Bronchial epithelial cell (primary cell): ENCODE measurements around the gene DSCAM. TPM values are rescaled to one million over a fixed set of nuclear protein-coding genes. Genes with fewer than 3 reads are reported as not detected.
"Not testable (repeated sequence)": the region's sequence is repeated elsewhere in the genome, so short reads cannot be mapped to it uniquely, and the experiment has no call there.

Experiments
- DNase-seq: peaks from one replicate; pipeline ENCODE4 v3.0.0-alpha.2; 2010; ENCODE audit warnings: low read depth
- FAIRE-seq: peaks from 2 replicates; lab custom pipeline; 2011; peaks lifted over from hg19 to GRCh38; lab: Jason Lieb, UNC
- H3K27me3 ChIP-seq: 2 replicates; pipeline ENCODE4 v1.5.1; 2011; ENCODE audit warnings: low read length; ENCODE audit not compliant: control insufficient read depth, insufficient read depth
- H3K36me3 ChIP-seq: 2 replicates; pipeline ENCODE4 v1.5.1; 2011; ENCODE audit warnings: low read length; ENCODE audit not compliant: control insufficient read depth, insufficient read depth
- H3K4me3 ChIP-seq: 2 replicates; pipeline ENCODE4 v1.5.1; 2011; ENCODE audit warnings: mild to moderate bottlenecking, low read depth, low read length, control low read depth
- total RNA-seq: library from RNA; depleted of rRNA; stranded (reverse); fragments of >200 nt; gene quantifications from 2 replicates; pipeline ENCODE4 v1.2.1, GENCODE V29; 2014
- TF ChIP-seq, protein P1 (sequence below): IDR thresholded peaks from 2 replicates; pipeline ENCODE4 v1.5.1; 2011; ENCODE audit warnings: mild to moderate bottlenecking, moderate library complexity, low read length, control low read depth, inconsistent platforms; ENCODE audit not compliant: insufficient read depth, severe bottlenecking

DSCAM gene
- total RNA-seq, 1 donor from 2014 or later = 0.53 TPM

DNA sequence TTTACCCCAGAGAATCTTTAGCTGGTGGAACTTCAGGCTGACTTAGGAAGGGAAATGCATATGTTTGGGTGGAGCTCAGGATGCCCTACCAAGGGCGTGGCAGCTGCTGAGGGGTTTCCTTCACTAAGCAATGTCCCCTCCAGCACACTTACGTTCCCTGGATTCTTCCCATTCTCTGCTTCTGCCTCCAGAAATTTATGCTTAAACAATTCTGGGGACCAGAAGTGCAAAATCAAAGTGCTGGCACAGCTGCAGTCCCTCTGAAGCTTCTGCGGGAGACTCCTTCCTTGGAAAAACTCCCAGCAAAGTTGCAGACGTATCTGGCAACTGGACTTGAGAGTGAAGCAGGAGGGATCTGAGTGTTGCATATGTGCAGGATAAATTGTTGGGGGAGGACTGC, 576.9 kb downstream of the DSCAM start:
- Histone ChIP-seq H3K27me3 (no peaks in the 10 kb centered on the region), H3K36me3 (no peaks in the 10 kb centered on the region), H3K4me3 (no peak overlapping the region)
- TF ChIP-seq, protein P1, sequence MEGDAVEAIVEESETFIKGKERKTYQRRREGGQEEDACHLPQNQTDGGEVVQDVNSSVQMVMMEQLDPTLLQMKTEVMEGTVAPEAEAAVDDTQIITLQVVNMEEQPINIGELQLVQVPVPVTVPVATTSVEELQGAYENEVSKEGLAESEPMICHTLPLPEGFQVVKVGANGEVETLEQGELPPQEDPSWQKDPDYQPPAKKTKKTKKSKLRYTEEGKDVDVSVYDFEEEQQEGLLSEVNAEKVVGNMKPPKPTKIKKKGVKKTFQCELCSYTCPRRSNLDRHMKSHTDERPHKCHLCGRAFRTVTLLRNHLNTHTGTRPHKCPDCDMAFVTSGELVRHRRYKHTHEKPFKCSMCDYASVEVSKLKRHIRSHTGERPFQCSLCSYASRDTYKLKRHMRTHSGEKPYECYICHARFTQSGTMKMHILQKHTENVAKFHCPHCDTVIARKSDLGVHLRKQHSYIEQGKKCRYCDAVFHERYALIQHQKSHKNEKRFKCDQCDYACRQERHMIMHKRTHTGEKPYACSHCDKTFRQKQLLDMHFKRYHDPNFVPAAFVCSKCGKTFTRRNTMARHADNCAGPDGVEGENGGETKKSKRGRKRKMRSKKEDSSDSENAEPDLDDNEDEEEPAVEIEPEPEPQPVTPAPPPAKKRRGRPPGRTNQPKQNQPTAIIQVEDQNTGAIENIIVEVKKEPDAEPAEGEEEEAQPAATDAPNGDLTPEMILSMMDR = no peak
- DNase-seq (no peak), FAIRE-seq (no peak)

GRCh38 chr21:40269239-40269638, 577.7 kb downstream of the DSCAM start:
- Histone ChIP-seq H3K4me3 (no peak overlapping the region), H3K27me3 (no peaks in the 10 kb centered on the region), H3K36me3 (no peaks in the 10 kb centered on the region)
- FAIRE-seq (no peak), DNase-seq (no peak)
- TF ChIP-seq, protein P1 = no peak

DNA sequence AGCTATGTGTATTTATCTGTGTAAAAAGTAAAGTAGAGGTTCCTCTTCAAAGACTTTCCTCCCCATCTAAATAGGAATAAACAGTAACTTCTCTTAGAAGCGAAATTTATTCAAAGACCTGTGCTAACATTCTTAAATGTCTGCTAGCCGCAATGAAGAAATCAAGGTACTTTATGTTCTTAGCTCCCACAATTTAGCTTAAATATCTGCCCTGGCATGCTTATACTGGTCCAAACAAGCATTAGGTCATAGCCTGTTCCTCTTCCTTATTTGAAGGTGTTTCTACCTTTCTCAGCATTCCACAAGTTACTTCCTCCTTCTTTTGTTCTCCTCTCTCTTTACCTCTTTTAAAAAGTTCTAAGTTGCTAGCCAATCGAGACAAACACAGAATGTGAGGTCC, 588.5 kb downstream of the DSCAM start:
- not testable (repeated sequence) for H3K4me3 ChIP-seq, H3K27me3 ChIP-seq, H3K36me3 ChIP-seq, FAIRE-seq
- DNase-seq = peak; percentile 85

DNA sequence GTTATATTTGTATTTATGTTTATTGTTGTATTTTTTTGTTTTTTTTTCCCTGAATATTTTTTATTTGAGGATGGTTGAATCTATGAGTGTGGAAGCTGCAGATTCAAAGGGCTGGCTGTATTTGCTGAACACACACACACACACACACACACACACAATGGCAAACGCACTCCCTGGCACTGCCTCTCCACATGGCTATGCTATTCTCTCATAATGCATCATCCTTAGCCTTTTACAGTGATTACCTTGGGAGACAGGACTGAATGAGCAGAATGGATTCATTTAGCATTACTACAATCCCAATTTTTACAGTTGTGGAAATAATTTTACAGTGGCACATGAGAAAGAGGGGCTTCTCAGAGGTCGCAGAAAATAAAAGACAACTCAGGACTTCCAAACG, 589.6 kb downstream of the DSCAM start:
- DNase-seq = peak; percentile 36
- Histone ChIP-seq H3K4me3 (no peak overlapping the region), H3K27me3 (no peaks in the 10 kb centered on the region), H3K36me3 (no peaks in the 10 kb centered on the region)
- no peak for FAIRE-seq
- TF ChIP-seq, protein P1 = no peak

DNA sequence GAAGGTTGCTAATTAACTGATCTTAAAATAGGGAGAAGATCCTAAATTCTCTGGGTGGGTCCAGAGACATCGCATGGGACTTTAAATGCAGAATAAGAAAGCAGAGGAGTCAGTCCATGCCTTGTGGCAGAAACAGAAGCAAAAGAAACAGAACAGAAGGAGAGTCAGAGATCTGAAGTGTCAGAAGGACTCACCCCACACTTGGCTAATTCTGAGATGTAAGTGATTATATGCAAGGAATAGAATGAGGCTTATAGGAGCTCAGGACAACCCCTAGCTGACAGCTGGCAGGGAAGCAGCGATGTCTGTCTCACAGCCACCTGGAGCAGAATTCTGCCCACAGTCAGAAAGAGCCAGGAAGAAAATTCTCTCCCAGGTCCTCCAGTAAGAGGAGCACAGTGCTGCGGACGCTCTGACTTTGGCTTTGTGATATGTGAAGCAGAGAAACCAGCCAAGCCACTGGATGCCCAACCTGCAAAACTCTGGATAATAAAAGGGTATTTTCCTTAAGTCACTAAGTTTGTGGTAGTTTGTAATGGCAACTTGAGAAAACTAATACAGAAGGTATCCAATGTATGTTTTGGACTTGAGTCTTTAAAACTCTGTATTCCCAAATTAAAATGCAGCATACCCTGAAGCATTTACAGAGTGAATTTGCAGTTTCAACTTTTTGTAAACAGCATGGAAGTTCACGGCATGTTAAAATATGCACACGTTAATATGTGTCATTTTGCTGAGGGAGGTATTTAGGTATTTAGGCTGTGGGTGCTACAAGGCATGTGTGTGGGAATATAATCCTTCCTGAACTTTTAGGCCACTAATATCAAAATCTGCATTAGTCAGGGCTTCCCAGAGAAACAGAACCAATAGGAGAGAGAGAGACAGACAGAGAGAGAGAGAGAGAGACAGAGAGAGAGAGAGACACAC, 591.2 kb downstream of the DSCAM start:
- TF ChIP-seq, protein P1 = no peak
- DNase-seq (peak; percentile 50), FAIRE-seq (no peak)

GRCh38 chr21:40254540-40255465, 592.2 kb downstream of the DSCAM start:
- TF ChIP-seq, protein P1 = no peak
- no peak overlapping the region for H3K4me3 ChIP-seq
- H3K36me3 ChIP-seq = no peaks in the 10 kb centered on the region
- DNase-seq = peak; percentile 94
- no peaks in the 10 kb centered on the region for H3K27me3 ChIP-seq
- FAIRE-seq = peak; percentile 76

More for the DNA sequence above, 591.2 kb downstream of the DSCAM start:
- Histone ChIP-seq H3K36me3 (no peaks in the 10 kb centered on the region), H3K27me3 (no peaks in the 10 kb centered on the region), H3K4me3 (no peak overlapping the region)
